Measurements from ENCODE around the gene SCAMP5. TPM values are rescaled to one million over a fixed set of nuclear protein-coding genes. Genes with fewer than 3 reads are reported as not detected.

The SCAMP5 gene
- total RNA-seq, 2 donors from 2014 or later, result 6.1 to 24.4 TPM

DNA sequence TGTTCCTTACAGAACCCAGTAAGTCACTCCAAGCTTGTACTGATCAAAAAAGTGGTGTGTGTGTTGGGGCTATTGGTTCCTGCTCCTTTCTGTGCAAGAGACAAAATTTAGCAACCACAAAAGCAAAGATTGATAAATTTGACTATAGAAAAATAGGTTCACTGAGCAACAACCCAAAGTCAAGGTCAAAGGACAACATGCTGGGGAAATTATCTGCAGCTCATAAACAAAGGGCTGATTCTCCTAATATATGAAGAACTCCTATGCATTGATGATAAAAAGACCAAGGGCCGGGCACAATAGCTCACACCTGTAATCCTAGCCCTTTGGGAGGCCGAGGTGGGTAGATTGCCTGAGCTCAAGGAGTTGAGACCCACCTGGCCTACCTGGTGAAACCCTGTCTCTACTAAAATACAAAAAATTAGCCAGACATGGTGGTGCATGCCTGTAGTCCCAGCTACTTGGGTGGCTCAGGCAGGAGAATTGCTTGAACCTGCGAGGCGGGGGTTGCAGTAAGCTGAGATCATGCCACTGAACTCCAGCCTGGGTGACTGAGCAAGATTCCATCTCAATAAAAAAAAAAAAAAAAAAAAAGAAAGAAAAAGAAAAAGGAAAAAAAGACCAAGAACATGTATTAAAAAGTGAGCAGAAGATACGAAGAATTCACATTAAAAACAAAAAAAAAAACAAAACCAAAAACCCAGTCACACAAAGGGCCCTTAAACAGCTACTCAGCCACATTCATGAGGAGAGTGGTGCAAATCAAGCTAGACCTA lies 57.8 kb downstream of the SCAMP5 start:
- TF ChIP-seq POLR2A (IDR thresholded peaks at IDR 0.05) (no peak), POLR2AphosphoS5 (IDR thresholded peaks at IDR 0.05) (no peak)
- TF ChIP-seq, protein P1, sequence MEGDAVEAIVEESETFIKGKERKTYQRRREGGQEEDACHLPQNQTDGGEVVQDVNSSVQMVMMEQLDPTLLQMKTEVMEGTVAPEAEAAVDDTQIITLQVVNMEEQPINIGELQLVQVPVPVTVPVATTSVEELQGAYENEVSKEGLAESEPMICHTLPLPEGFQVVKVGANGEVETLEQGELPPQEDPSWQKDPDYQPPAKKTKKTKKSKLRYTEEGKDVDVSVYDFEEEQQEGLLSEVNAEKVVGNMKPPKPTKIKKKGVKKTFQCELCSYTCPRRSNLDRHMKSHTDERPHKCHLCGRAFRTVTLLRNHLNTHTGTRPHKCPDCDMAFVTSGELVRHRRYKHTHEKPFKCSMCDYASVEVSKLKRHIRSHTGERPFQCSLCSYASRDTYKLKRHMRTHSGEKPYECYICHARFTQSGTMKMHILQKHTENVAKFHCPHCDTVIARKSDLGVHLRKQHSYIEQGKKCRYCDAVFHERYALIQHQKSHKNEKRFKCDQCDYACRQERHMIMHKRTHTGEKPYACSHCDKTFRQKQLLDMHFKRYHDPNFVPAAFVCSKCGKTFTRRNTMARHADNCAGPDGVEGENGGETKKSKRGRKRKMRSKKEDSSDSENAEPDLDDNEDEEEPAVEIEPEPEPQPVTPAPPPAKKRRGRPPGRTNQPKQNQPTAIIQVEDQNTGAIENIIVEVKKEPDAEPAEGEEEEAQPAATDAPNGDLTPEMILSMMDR (IDR thresholded peaks at IDR 0.05), result no peak
- H3K36me3 ChIP-seq, result no peaks in the 10 kb centered on the region
- no peak overlapping the region for H3K4me3 ChIP-seq
- WGBS, result 95% methylated on average over 5 of the region's 5 CpGs
- no peaks in the 10 kb centered on the region for H3K27me3 ChIP-seq (replicated peaks; ENCODE audit: insufficient read depth)
- H3K4me1 ChIP-seq (replicated peaks), result no peaks in the 10 kb centered on the region
- DNase-seq (ENCODE audit: low spot score), result no peak
- intact Hi-C loops (cut with DNase I), result no loop called here
- no peaks in the 10 kb centered on the region for H3K9me3 ChIP-seq
- H3K27ac ChIP-seq, result no peak overlapping the region

DNA sequence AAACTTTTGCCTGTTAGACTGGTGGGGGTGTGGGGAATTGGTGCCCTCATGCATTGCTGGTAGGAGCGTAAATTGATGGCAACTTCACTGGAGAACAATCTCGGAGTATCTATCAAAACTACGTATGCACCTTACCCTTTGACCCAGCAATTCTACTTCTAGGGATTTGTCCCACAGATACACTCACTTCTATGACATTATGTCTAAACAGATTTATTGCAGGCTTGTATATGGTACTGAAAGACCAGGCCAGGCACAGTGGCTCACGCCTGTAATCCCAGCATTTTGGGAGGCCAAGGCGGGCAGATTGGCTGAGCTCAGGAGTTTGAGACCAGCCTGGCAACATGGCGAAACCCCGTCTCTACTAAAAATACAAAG lies 58.4 kb downstream of the SCAMP5 start:
- H3K9me3 ChIP-seq, result no peaks in the 10 kb centered on the region
- TF ChIP-seq POLR2A (IDR thresholded peaks at IDR 0.05) (no peak), POLR2AphosphoS5 (IDR thresholded peaks at IDR 0.05) (no peak)
- TF ChIP-seq, protein P1 (IDR thresholded peaks at IDR 0.05), result no peak
- H3K4me1 ChIP-seq (replicated peaks), result no peaks in the 10 kb centered on the region
- H3K36me3 ChIP-seq, result no peaks in the 10 kb centered on the region
- WGBS, result 97% methylated on average over 7 of the region's 7 CpGs
- no peak overlapping the region for H3K27ac ChIP-seq
- no peak for DNase-seq (ENCODE audit: low spot score)
- H3K27me3 ChIP-seq (replicated peaks; ENCODE audit: insufficient read depth), result no peaks in the 10 kb centered on the region
- H3K4me3 ChIP-seq, result no peak overlapping the region
- intact Hi-C loops (cut with DNase I), result no loop called here

DNA sequence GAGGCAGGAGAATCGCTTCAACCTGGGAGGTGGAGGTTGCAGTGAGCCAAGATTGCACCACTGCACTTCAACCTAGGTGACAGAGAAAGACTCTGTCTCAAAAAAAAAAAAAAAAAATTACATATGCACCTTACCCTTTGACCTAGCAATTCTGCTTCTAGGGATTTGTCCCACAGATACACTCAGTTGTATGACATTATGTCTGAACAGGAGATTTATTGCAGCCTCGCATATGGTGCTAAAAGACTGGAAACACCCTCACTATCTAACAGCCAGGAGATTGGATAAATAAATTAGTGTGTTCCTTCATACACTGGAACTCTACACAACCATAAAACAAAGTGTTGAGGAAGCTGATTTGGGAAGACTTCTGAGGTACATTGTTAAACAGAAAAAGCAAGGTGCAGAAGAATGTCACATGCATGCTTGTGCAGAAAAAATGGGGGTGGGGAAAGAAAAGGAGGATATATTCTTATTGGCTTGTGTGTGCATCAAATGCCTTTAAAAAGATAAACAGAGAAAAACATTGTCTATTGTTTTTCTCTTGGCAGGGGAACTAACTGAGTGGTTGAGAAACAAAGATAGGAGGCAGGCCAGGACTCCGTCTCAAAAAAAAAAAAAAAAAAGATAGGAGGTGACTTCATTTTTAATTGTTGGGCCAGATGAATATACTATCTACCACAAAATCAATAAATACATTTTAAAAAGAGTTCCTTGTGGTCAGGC lies 59.0 kb downstream of the SCAMP5 start:
- H3K27ac ChIP-seq, result no peak overlapping the region
- no peaks in the 10 kb centered on the region for H3K9me3 ChIP-seq
- WGBS, result 66% methylated on average over 3 of the region's 3 CpGs
- TF ChIP-seq, protein P1 (IDR thresholded peaks at IDR 0.05), result no peak
- peak; percentile 55 for TF ChIP-seq POLR2AphosphoS5 (IDR thresholded peaks at IDR 0.05)
- no peak for TF ChIP-seq POLR2A (IDR thresholded peaks at IDR 0.05)
- no peak overlapping the region for H3K4me3 ChIP-seq
- DNase-seq (ENCODE audit: low spot score), result no peak
- H3K4me1 ChIP-seq (replicated peaks), result no peaks in the 10 kb centered on the region
- intact Hi-C loops (cut with DNase I), result no loop called here
- H3K27me3 ChIP-seq (replicated peaks; ENCODE audit: insufficient read depth), result no peaks in the 10 kb centered on the region
- no peaks in the 10 kb centered on the region for H3K36me3 ChIP-seq

DNA sequence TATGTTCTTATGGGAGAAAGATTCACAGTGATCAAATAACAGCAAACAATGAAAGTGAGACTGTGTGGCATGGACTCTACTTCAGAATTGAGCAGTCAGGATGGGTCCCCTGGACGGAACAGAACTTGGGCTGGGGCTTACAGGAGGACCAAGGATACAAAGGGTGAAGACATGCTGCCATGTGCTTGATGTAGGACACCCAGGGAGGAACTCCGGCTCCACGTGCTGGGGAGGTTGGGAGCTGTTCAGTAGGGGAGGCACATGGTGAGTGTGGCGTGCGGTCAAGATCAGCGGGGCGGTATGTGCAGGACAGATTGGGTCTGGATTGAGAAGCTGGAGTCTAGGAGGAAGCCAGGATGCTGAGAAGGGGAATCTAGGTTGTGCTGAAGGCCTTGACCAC lies 60.7 kb downstream of the SCAMP5 start:
- TF ChIP-seq, protein P1 (IDR thresholded peaks at IDR 0.05), result no peak
- TF ChIP-seq POLR2AphosphoS5 (IDR thresholded peaks at IDR 0.05) (no peak), POLR2A (IDR thresholded peaks at IDR 0.05) (no peak)
- DNase-seq (ENCODE audit: low spot score), result no peak
- Histone ChIP-seq H3K27me3 (replicated peaks; ENCODE audit: insufficient read depth) (no peaks in the 10 kb centered on the region), H3K9me3 (no peaks in the 10 kb centered on the region), H3K4me3 (no peak overlapping the region), H3K36me3 (no peaks in the 10 kb centered on the region), H3K27ac (no peak overlapping the region), H3K4me1 (replicated peaks) (no peaks in the 10 kb centered on the region)
- 92% methylated on average over 7 of the region's 7 CpGs for WGBS
- intact Hi-C loops (cut with DNase I), result no loop called here
